ENCODE results near the gene ANO7. TPM values are rescaled to one million over a fixed set of nuclear protein-coding genes. Genes with fewer than 3 reads are reported as not detected.

The ANO7 gene
- total and polyA plus RNA-seq, 7 experiments from 2014 or later, result 0.16 to 0.94 (median 0.30) TPM; not detected in 1

- Histone ChIP-seq H3K4me1 (ENCODE audit: control insufficient read depth in 2 of 2, insufficient read depth in 2 of 2, low read length in 2 of 2) (no peaks in the 10 kb centered on the region), H3K36me3 (ENCODE audit: control insufficient read depth in 2 of 3, insufficient read depth in 3 of 3, low read length in 3 of 3) (peaks cover 0 to 72% (median 0%) of the 10 kb centered on the region in 3 experiments), H3K27ac (ENCODE audit: low read depth, low read length) (no peak overlapping the region), H3K27me3 (ENCODE audit: control insufficient read depth in 2 of 2, insufficient read depth in 2 of 2, low read length in 2 of 2) (no peaks in the 10 kb centered on the region), H3K9me3 (ENCODE audit: control insufficient read depth in 2 of 3, low read length in 3 of 3) (no peaks in the 10 kb centered on the region), H3K4me3 (ENCODE audit: low read length) (no peak overlapping the region)
- DNase-seq (no peak), ATAC-seq (no peak)
- Mint-ChIP-seq H3K36me3 (peaks cover 4 to 52% (median 17%) of the 10 kb centered on the region in 5 donors), H3K27me3 (no peaks in the 10 kb centered on the region), H3K4me3 (no peak overlapping the region), H3K9me3 (no peaks in the 10 kb centered on the region), H3K4me1 (peaks cover 0 to 5% (median 0%) of the 10 kb centered on the region in 7 donors), H3K27ac (no peak overlapping the region)
- CTCF ChIA-PET, result no interaction called here
- intact Hi-C loops (cut with micrococcal nuclease), result no loop called here
- POLR2A ChIA-PET, result no interaction called here
Measured at GRCh38 chr2:241179899-241180298, 8.6 kb upstream of the ANO7 start.

GRCh38 chr2:241180495-241180894 lies 8.0 kb upstream of the ANO7 start:
- no peak overlapping the region for H3K4me3 ChIP-seq (ENCODE audit: low read length)
- Mint-ChIP-seq H3K9me3 (no peaks in the 10 kb centered on the region), H3K4me1 (peaks cover 0 to 5% (median 0%) of the 10 kb centered on the region in 7 donors), H3K27ac (no peak overlapping the region), H3K27me3 (no peaks in the 10 kb centered on the region), H3K4me3 (no peak overlapping the region), H3K36me3 (peaks cover 4 to 46% (median 11%) of the 10 kb centered on the region in 5 donors)
- no peaks in the 10 kb centered on the region for H3K4me1 ChIP-seq (ENCODE audit: control insufficient read depth in 2 of 2, insufficient read depth in 2 of 2, low read length in 2 of 2)
- intact Hi-C loops (cut with micrococcal nuclease), result no loop called here
- no peak overlapping the region for H3K27ac ChIP-seq (ENCODE audit: low read depth, low read length)
- ChIA-PET POLR2A (no interaction called here), CTCF (no interaction called here)
- H3K27me3 ChIP-seq (ENCODE audit: control insufficient read depth in 2 of 2, insufficient read depth in 2 of 2, low read length in 2 of 2), result no peaks in the 10 kb centered on the region
- ATAC-seq (no peak), DNase-seq (no peak)
- peaks cover 0 to 66% (median 0%) of the 10 kb centered on the region in 3 experiments for H3K36me3 ChIP-seq (ENCODE audit: control insufficient read depth in 2 of 3, insufficient read depth in 3 of 3, low read length in 3 of 3)
- no peaks in the 10 kb centered on the region for H3K9me3 ChIP-seq (ENCODE audit: control insufficient read depth in 2 of 3, low read length in 3 of 3)

- Mint-ChIP-seq H3K36me3 (peaks cover 4 to 45% (median 9%) of the 10 kb centered on the region in 5 donors), H3K4me1 (peaks cover 0 to 5% (median 0%) of the 10 kb centered on the region in 7 donors), H3K27me3 (no peaks in the 10 kb centered on the region), H3K4me3 (no peak overlapping the region), H3K27ac (no peak overlapping the region), H3K9me3 (no peaks in the 10 kb centered on the region)
- no peaks in the 10 kb centered on the region for H3K4me1 ChIP-seq (ENCODE audit: control insufficient read depth in 2 of 2, insufficient read depth in 2 of 2, low read length in 2 of 2)
- ChIA-PET CTCF (no interaction called here), POLR2A (no interaction called here)
- DNase-seq (no peak), ATAC-seq (no peak)
- no peak overlapping the region for H3K27ac ChIP-seq (ENCODE audit: low read depth, low read length)
- no peak overlapping the region for H3K4me3 ChIP-seq (ENCODE audit: low read length)
- intact Hi-C loops (cut with micrococcal nuclease), result no loop called here
- peaks cover 0 to 52% (median 0%) of the 10 kb centered on the region in 3 experiments for H3K36me3 ChIP-seq (ENCODE audit: control insufficient read depth in 2 of 3, insufficient read depth in 3 of 3, low read length in 3 of 3)
- no peaks in the 10 kb centered on the region for H3K9me3 ChIP-seq (ENCODE audit: control insufficient read depth in 2 of 3, low read length in 3 of 3)
- H3K27me3 ChIP-seq (ENCODE audit: control insufficient read depth in 2 of 2, insufficient read depth in 2 of 2, low read length in 2 of 2), result no peaks in the 10 kb centered on the region
Measured at GRCh38 chr2:241182126-241182525, 6.4 kb upstream of the ANO7 start.

- no peaks in the 10 kb centered on the region for H3K27me3 ChIP-seq (ENCODE audit: control insufficient read depth in 2 of 2, insufficient read depth in 2 of 2, low read length in 2 of 2)
- H3K27me3 Mint-ChIP-seq, result no peaks in the 10 kb centered on the region
- intact Hi-C loops (cut with micrococcal nuclease), result no loop called here
- no peak overlapping the region for H3K4me3 Mint-ChIP-seq
- CTCF ChIA-PET, result no interaction called here
- H3K4me1 ChIP-seq (ENCODE audit: control insufficient read depth in 2 of 2, insufficient read depth in 2 of 2, low read length in 2 of 2), result no peaks in the 10 kb centered on the region
- DNase-seq (no peak), ATAC-seq (no peak)
- POLR2A ChIA-PET, result interaction anchor here (0.6 to 0.9 kb wide), 2 partner anchors 27 to 50 kb away, joined by 3 to 5 read pairs; no protein-coding TSS in a partner anchor
- H3K27ac Mint-ChIP-seq, result no peak overlapping the region
- no peak overlapping the region for H3K4me3 ChIP-seq (ENCODE audit: low read length)
- no peaks in the 10 kb centered on the region for H3K9me3 Mint-ChIP-seq
- no peaks in the 10 kb centered on the region for H3K9me3 ChIP-seq (ENCODE audit: control insufficient read depth in 2 of 3, low read length in 3 of 3)
- H3K4me1 Mint-ChIP-seq, result peaks cover 0 to 5% (median 0%) of the 10 kb centered on the region in 7 donors
- H3K36me3 Mint-ChIP-seq, result peaks cover 4 to 42% (median 9%) of the 10 kb centered on the region in 5 donors
- H3K36me3 ChIP-seq (ENCODE audit: control insufficient read depth in 2 of 3, insufficient read depth in 3 of 3, low read length in 3 of 3), result peaks cover 0 to 50% (median 0%) of the 10 kb centered on the region in 3 experiments
- no peak overlapping the region for H3K27ac ChIP-seq (ENCODE audit: low read depth, low read length)
Measured at GRCh38 chr2:241182531-241183133, 5.8 kb upstream of the ANO7 start.

GRCh38 chr2:241183221-241183620 lies 5.3 kb upstream of the ANO7 start:
- no peak overlapping the region for H3K27ac ChIP-seq (ENCODE audit: low read depth, low read length)
- H3K27ac Mint-ChIP-seq, result no peak overlapping the region
- ATAC-seq (no peak), DNase-seq (no peak)
- H3K4me1 ChIP-seq (ENCODE audit: control insufficient read depth in 2 of 2, insufficient read depth in 2 of 2, low read length in 2 of 2), result no peaks in the 10 kb centered on the region
- peaks cover 4 to 36% (median 9%) of the 10 kb centered on the region in 5 donors for H3K36me3 Mint-ChIP-seq
- intact Hi-C loops (cut with micrococcal nuclease), result no loop called here
- peaks cover 0 to 45% (median 0%) of the 10 kb centered on the region in 3 experiments for H3K36me3 ChIP-seq (ENCODE audit: control insufficient read depth in 2 of 3, insufficient read depth in 3 of 3, low read length in 3 of 3)
- no peaks in the 10 kb centered on the region for H3K27me3 ChIP-seq (ENCODE audit: control insufficient read depth in 2 of 2, insufficient read depth in 2 of 2, low read length in 2 of 2)
- no peaks in the 10 kb centered on the region for H3K9me3 Mint-ChIP-seq
- H3K9me3 ChIP-seq (ENCODE audit: control insufficient read depth in 2 of 3, low read length in 3 of 3), result no peaks in the 10 kb centered on the region
- CTCF ChIA-PET, result no interaction called here
- no peak overlapping the region for H3K4me3 Mint-ChIP-seq
- H3K27me3 Mint-ChIP-seq, result no peaks in the 10 kb centered on the region
- no peak overlapping the region for H3K4me3 ChIP-seq (ENCODE audit: low read length)
- peaks cover 0 to 5% (median 0%) of the 10 kb centered on the region in 7 donors for H3K4me1 Mint-ChIP-seq
- POLR2A ChIA-PET, result interaction anchor here (0.6 to 0.9 kb wide), 2 partner anchors 27 to 51 kb away, joined by 3 to 5 read pairs; no protein-coding TSS in a partner anchor

- CTCF ChIA-PET, result no interaction called here
- no peaks in the 10 kb centered on the region for H3K4me1 Mint-ChIP-seq
- H3K9me3 Mint-ChIP-seq, result no peaks in the 10 kb centered on the region
Measured at GRCh38 chr2:241184901-241185300, 3.6 kb upstream of the ANO7 start.

GRCh38 chr2:241185961-241186360 lies 2.5 kb upstream of the ANO7 start:
- Histone ChIP-seq H3K36me3 (ENCODE audit: control insufficient read depth in 2 of 3, insufficient read depth in 3 of 3, low read length in 3 of 3) (peaks cover 0 to 22% (median 0%) of the 10 kb centered on the region in 3 experiments), H3K27ac (ENCODE audit: low read depth, low read length) (no peak overlapping the region), H3K4me3 (ENCODE audit: low read length) (no peak overlapping the region), H3K27me3 (ENCODE audit: control insufficient read depth in 2 of 2, insufficient read depth in 2 of 2, low read length in 2 of 2) (no peaks in the 10 kb centered on the region), H3K4me1 (ENCODE audit: control insufficient read depth in 2 of 2, insufficient read depth in 2 of 2, low read length in 2 of 2) (no peaks in the 10 kb centered on the region), H3K9me3 (ENCODE audit: control insufficient read depth in 2 of 3, low read length in 3 of 3) (no peaks in the 10 kb centered on the region)
- H3K27me3 Mint-ChIP-seq, result no peaks in the 10 kb centered on the region
- no peak overlapping the region for H3K4me3 Mint-ChIP-seq
- H3K9me3 Mint-ChIP-seq, result no peaks in the 10 kb centered on the region
- ChIA-PET CTCF (interaction anchor here (0.6 kb wide), 1 partner anchor 358 kb away, joined by 4 read pairs; no protein-coding TSS in a partner anchor), POLR2A (interaction anchor here (1.7 kb wide), 1 partner anchor 30 kb away, joined by 4 read pairs; no protein-coding TSS in a partner anchor)
- no peak overlapping the region for H3K27ac Mint-ChIP-seq
- intact Hi-C loops (cut with micrococcal nuclease), result no loop called here
- peaks cover 0 to 19% (median 0%) of the 10 kb centered on the region in 5 donors for H3K36me3 Mint-ChIP-seq
- ATAC-seq, result no peak
- no peaks in the 10 kb centered on the region for H3K4me1 Mint-ChIP-seq
- DNase-seq, result no peak

More at GRCh38 chr2:241184901-241185300, 3.6 kb upstream of the ANO7 start:
- no peaks in the 10 kb centered on the region for H3K4me1 ChIP-seq (ENCODE audit: control insufficient read depth in 2 of 2, insufficient read depth in 2 of 2, low read length in 2 of 2)
- H3K27ac ChIP-seq (ENCODE audit: low read depth, low read length), result no peak overlapping the region
- POLR2A ChIA-PET, result no interaction called here
- H3K27me3 ChIP-seq (ENCODE audit: control insufficient read depth in 2 of 2, insufficient read depth in 2 of 2, low read length in 2 of 2), result no peaks in the 10 kb centered on the region
- Mint-ChIP-seq H3K4me3 (no peak overlapping the region), H3K27me3 (no peaks in the 10 kb centered on the region), H3K36me3 (peaks cover 0 to 21% (median 0%) of the 10 kb centered on the region in 5 donors), H3K27ac (no peak overlapping the region)
- peaks cover 0 to 31% (median 0%) of the 10 kb centered on the region in 3 experiments for H3K36me3 ChIP-seq (ENCODE audit: control insufficient read depth in 2 of 3, insufficient read depth in 3 of 3, low read length in 3 of 3)
- no peak overlapping the region for H3K4me3 ChIP-seq (ENCODE audit: low read length)
- DNase-seq, result no peak
- intact Hi-C loops (cut with micrococcal nuclease), result no loop called here
- no peaks in the 10 kb centered on the region for H3K9me3 ChIP-seq (ENCODE audit: control insufficient read depth in 2 of 3, low read length in 3 of 3)
- ATAC-seq, result no peak
